ENCODE data around the gene ZMIZ1.
A peak's percentile ranks its signal among the peaks of the same experiment; 100 is the strongest.
"Not testable (repeated sequence)": the region's sequence is repeated elsewhere in the genome, so short reads cannot be mapped to it uniquely, and the experiment has no call there.

Gene ZMIZ1

DNA sequence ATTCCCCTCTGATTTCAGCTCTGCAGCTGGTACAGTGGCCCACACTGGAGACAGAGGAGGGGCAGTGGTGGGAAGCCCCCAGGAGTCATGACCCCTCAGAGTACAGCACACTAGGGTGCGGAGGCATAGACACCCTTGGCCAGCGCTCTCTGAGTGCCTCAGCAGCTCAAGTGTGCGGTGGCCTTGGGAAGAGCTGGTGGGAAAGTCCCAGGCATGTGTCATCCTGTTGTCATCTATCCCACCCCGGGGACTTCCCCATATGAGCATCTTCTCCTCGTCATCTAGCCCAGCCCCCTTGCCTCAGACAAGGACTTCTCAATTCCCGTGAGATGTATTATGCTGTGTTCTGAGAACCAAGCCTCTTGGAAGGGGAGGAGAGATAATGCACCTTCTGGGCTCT is 262.9 kb downstream of the ZMIZ1 start:
- DNase-seq (ENCODE audit: low read depth in 2 of 3, low spot score in 2 of 3) = peak; percentile 33 to 58 (median 57)

DNA sequence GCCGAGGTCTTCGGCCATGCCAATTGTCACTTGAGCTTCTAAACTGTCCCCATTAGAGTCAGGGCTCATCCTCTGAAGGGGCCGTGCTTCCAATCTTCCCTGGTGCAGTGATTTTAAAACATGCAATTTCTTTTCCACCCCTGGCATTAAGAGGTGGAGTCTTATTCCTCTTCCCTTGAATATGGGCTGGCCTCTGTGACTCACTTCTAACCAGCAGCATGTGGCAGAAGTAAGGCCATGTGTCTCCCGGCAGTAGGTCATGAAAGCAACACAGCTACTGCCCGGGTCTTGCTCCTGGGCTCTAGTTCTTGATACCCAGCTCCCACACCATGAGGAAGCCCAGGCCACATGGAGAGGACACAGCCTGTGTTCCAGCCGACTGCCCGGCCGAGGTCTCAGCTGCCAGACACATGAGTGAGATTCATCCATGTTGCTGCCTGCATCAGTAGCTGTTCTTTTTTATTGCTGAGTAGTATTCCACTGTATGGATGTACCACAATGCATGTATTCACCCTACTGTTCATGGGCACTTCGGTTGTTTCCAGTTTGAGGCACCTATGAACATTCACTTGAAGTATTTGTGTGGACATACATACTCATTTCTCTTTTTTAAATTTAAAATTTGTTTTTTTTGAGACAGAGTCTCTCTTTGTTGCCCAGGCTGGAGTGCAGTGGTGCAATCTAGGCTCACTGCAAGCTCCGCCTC is 264.0 kb downstream of the ZMIZ1 start:
- DNase-seq (ENCODE audit: low read depth in 2 of 3, low spot score in 2 of 3) = not testable (repeated sequence)

DNA sequence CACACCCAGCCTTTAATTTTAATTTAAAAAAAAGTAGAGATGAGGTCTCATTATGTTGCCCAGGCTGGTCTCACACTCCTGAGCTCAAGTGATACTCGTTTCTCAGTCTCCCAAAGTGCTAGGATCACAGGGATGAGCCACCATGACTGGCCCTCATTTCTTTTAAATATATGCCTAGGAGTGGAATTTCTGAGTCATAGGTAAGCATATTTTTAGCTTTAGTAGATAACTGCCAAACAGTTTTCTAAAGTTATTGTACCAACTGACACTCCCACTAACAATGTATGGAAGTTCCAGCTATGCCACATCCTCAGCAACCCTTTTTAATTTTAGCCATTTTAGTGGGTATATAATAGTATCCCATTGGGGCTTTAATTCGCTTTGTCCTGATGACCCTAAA is 264.7 kb downstream of the ZMIZ1 start:
- DNase-seq (ENCODE audit: low read depth in 2 of 3, low spot score in 2 of 3) = no peak

DNA sequence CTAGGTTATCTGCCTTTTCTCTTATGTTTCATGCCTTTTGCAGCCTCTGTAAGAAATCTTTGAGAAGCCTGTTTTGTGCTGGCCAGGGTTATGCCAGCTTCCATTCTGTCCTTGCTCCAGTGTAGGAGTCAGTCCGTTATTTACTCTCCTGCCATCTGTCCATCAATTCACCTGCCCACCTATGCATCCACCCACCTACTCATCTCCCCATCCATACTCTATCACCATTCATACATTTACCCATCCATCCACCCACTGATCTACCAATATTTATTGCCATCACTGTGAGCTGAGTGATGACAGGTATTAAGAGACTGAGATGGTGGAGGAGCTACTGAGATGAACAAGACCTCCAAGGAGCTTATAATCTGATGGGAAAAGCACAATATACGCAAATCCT is 265.8 kb downstream of the ZMIZ1 start:
- no peak for DNase-seq (ENCODE audit: low read depth in 2 of 3, low spot score in 2 of 3)

DNA sequence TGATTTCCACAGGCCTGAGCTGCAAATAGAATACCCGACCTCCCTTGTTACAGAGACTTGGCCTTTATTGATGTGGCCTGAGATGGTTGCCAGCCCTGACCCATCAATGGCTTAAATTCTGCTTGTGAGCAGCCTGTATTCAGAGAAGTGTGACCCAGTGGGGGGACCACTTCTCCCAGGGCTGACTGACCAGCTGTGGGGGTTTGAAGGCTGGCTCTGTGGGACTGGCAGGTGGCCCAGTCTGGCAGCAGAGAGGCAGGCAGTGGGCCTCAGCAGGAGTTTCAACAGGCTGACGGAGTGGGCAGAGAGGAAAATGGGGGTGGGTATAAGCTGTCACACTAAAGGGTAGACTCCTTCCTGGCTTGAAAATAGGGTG is 266.3 kb downstream of the ZMIZ1 start:
- no peak for DNase-seq (ENCODE audit: low read depth in 2 of 3, low spot score in 2 of 3)

DNA sequence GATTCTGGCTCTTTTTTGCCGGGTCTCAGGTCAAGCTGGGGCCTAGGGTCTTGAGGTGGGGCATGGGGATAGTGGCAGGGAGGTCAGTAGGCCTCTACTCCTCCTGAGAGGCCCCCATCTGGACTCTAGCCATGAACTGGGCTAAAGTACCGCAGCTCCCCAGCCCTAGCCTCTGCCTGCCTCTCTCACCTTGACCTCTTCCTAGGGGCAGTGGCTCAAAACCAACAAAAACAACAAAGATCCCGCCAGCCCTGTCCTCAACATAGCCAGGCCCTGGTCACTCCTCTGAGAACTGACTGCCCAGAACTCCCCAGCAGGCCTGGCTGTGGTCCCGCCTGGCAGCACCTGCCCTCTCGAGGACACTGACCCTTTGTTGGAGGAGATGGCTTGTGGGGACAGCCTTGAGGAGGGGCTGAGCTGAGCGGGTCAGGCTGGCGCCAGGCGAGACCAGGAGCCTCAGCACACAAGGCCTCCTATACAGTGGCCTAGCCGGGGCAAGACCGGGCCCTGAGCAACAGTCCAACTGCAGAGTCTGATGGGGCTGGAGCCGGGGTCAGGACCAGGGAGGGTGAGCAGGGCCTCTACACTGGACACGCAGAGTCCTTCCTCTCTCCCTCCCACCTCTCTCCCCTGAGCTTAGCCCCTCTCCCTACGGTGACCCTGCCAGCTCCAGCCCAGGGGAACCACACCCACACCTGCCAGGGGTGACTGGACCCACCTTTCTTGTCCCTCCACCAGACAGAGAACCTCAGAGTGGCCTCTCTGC is 266.9 kb downstream of the ZMIZ1 start:
- no peak for DNase-seq (ENCODE audit: low read depth in 2 of 3, low spot score in 2 of 3)

DNA sequence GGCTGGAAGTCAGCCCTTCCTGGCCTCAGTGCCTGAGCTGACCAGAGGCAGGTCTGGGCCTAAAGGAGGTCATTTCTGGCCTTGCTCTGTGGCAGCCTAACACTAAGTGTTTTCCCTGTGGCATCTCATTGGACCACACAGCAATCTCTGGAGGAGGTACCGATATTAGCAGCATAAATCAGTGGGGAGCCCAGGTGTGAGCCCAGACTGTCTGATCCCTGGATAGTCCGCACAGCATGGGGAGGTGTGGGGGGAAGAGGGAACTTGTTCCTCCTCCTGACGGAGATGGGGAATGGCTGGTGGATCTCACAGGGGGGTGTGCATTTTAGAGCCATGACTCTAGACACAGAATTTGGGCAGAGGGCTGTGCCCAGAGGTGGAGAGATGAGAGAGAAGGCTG is 267.5 kb downstream of the ZMIZ1 start:
- DNase-seq (ENCODE audit: low read depth in 2 of 3, low spot score in 2 of 3) = no peak

DNA sequence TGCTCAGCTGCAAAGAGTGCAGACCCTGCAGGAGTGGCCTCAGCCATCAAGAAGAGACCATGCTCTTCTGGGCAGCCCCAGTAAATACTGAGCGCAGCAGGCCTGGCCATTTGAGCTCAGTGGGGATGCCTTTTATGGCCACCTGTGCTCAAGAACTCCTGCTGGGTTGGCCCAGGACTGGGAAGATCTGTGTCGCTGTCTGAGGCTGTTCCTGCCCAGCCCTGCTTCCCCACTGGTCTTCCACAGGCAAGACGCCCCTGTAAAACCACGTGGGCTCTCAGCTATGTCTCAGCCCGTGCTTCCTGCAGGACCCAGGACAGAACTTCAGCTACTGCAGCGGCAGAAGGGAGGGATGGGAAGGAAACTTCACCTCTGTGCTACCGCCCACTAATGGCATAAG is 268.0 kb downstream of the ZMIZ1 start:
- DNase-seq (ENCODE audit: low read depth in 2 of 3, low spot score in 2 of 3) = no peak

DNA sequence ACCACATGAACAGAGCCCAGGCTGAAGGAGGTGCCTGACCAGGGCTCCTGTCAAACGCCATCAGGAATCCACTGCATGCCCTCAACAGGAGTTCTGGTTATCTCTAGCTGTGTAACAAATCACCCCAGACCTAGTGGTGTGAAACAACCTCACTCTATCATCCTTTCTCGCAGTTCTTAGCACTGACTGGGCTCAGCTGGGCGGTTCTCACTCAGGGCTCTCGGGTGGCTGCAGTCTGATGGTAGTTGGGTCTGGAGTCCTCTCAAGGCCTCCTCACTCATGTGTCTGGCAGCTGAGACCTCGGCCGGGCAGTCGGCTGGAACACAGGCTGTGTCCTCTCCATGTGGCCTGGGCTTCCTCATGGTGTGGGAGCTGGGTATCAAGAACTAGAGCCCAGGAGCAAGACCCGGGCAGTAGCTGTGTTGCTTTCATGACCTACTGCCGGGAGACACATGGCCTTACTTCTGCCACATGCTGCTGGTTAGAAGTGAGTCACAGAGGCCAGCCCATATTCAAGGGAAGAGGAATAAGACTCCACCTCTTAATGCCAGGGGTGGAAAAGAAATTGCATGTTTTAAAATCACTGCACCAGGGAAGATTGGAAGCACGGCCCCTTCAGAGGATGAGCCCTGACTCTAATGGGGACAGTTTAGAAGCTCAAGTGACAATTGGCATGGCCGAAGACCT is 269.2 kb downstream of the ZMIZ1 start:
- not testable (repeated sequence) for DNase-seq (ENCODE audit: low read depth in 2 of 3, low spot score in 2 of 3)

DNA sequence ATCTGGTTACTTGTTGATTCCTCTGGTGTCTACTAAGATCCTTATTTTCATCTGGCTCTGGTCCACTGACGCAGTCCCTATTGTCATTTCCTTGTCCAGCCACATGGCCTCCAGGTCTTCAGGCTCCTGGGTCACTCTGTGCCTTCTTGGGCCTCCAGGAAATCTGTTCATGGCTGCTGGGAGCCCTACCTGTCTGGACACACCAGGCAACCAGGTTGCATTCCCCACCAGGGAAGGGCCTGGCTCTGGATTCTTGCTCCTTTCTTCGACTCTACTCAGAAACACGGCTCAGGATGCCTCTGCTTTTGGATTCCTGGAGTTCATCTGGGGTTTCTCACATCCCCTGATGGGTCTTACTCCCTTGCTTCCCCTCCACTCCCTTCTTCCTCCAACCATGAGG is 270.5 kb downstream of the ZMIZ1 start:
- DNase-seq (ENCODE audit: low read depth in 2 of 3, low spot score in 2 of 3) = no peak

DNA sequence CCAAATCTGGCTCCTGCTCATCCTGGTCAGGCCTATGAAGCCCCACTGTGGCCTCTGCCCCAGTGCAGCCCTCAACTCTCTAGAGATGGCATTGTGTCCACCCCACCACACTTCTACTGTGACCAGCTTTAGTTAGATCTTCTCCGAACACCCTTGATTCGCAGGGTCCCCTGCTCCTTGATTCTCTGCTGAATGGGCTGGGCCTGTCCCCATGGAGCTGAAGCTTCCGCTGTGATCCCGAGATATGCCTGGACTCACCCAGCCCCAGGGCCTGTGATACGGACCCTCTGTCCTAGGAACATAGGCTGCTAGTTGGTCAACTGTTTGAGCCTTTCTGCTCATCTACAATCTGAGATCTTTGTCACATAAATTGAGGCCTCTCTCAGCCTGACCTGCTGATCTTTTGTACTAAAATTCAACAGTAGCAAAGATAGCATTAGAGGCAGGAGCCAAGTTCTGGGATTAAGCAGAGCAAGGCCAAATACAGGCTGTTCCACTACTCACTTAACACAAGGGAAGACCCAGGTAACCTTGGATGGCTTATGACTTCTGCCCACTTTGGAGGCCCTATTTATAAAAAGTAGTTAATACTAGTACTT is 272.0 kb downstream of the ZMIZ1 start:
- no peak for DNase-seq (ENCODE audit: low read depth in 2 of 3, low spot score in 2 of 3)

DNA sequence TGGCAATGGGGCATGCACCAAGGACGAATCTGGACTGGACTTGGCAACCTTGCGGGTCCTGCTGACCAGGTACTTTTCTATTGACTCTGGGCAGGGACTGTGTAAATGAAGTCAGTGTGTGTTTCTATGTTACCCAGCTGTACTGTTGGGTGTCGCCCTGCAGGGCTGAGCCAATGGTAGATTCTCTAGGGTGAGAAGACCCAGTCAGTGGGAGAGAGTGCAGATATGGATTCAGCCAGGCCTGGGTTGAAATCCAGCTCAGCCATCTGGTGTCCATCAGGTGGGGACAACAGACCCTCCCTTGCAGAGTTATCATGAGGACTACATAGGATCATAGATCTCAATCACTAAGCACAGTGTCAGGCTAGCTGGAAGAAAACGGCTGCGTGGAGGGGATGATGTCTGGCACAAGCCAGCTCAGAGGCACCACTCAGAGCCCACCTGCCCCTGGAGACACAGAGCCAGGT is 273.6 kb downstream of the ZMIZ1 start:
- DNase-seq (ENCODE audit: low read depth in 2 of 3, low spot score in 2 of 3) = no peak

DNA sequence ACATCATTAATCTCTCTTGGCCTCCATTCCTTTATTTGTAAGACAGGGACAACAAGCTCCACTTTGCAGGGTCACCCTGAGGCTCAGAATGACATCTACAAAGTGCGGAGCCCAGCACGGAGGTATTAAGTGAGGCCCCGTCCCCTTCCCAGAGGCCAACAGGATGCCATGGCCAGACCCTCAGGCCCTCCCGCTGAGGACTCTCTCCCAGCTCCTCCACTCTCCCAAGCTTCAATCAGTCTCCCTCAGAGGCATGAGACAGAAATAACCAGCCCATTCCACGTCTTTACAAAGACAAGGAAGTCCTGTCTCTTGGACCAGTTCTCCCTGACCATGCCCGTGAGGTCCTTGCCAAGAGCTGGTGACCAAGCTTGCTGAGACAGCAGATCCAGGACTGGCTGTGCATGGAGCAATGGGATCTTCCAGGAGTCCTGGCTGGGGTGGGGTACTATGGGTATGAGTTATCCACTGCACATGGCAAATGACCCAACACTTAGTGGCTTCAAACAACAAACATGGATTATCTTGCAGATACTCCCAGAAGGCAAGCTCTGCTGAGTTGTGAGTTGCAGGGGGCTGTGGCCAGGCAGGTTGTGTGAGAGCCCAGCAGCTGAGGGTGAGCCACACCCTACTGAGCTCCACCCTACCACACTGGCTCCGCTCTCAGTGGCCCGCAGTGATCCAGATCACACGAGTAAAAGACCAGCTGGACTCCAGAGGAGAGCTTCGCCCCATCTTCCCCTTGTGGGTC is 274.2 kb downstream of the ZMIZ1 start:
- DNase-seq (ENCODE audit: low read depth in 2 of 3, low spot score in 2 of 3) = no peak

DNA sequence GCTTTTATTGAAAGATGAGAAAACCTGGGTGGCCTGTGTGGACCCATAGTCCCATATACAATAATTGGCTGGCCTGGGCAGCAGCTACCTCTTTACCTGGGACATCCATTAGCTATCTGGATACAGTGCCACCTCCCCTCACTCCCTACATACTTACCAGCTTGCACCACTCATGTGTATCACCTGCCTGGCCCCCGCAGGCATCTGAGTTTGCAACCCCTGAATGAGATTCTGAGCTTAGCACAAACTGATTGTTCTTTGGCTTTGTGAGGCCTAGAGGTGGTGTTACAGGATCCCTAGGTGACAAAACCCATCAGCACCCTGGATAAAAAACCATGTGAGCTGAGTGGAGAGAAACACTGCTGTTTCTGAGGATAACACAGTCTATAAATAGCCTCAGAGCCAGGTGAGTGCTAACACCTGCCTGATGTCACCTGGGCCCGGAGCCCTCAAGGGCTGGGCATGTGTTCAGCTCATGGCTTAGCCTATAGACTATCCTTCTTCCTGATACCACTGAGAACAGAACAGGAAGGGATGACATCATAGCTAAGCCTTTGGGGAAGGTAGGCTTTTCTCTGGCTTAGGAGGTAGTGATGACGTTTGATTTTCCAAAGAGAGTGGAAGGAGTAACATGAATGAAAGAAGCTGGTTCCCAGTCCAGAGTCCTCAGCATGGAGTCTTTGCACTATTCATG is 275.9 kb downstream of the ZMIZ1 start:
- DNase-seq (ENCODE audit: low read depth in 2 of 3, low spot score in 2 of 3) = no peak

DNA sequence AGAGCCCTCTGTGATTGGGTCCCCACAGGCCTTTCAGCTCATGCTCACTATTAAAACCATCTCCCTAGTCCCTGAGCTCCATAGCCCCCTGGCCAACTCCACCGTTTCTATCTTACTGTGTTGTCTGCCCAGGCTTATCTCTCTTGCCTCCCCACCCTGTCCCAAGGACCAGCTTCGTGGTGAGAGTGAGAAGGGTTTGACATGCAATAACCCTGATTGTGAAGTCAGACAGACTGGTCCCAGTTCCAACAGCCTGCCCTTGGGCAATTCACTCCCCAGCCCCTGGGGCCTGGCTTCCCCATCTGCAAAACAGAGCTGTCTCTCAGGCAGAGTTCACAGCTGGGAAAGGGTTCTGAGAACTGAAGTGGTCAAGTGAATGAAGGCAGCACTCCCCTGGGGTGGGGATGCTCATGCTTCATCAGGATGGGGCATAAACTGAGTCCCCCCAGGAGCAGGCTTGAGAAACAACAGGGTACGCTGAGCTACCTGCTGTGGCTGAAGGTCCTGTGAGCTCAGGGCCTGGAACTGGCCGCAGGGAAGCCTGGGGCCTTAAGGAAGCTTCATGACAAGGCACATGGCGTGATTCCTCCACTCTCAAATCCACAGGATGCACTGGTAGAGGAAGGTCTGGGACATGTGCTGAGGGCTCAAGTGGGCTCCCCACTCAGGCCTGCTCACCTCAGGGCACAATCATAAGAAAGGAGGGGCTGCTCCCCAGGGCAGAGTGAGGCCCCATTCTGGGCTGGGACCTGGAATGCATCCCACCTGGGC is 276.7 kb downstream of the ZMIZ1 start:
- DNase-seq (ENCODE audit: low read depth in 2 of 3, low spot score in 2 of 3) = no peak

DNA sequence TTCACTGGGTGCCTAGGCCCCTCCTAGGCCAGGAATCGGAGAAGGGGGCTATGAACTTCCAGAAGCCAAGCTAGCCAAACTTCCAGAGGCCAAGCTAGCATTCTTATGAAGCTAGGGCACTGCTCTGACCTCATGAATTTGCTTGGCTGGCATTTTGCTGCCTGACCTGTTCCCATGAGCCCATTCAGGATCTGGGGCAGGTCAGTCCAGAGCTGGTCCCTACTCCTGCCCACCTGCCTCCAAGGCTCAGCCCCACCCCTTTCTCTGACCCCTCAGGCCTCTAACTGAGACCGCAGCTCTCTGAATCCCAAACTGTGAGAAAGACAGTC is 277.2 kb downstream of the ZMIZ1 start:
- no peak for DNase-seq (ENCODE audit: low read depth in 2 of 3, low spot score in 2 of 3)

DNA sequence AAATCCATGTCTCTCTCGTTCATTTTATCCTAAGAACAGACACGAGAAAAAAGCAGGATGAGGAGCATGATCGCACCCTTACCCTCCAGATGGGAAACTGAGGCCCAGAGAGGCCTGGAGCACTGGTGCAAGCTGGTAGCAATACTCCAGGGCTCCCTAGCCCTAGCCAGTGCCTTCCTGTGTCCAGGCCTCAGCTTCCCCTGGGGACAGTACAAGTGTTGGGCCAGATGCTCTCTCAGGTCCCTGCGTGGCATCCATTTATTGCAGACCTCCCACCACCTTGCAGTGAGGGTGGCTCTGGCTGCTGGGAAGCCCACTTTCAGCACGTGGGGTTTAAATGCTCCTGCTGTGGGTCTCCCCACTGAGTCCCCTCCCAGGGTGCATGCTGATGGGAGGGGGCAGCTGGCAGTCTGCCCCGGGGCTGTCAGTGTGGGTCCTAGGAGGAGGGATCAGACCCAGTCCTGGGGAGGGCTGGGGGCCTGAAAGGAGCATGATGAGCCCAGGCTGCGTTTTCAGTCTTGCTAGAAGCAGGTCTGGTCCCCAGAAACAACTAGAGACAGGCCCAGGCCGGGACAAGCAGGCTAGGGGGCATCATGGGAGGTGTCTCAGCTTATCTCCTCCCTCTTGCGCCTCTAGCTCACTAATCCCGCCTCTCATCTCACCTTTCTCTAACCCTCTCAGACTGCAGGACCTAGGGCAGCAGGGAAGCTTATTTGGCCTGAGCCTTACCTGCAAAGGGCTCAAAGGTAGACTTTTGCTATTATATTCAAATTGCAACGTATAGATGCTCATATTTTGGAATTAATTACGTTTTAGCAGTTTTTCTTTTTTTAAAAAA is 277.8 kb downstream of the ZMIZ1 start:
- no peak for DNase-seq (ENCODE audit: low read depth in 2 of 3, low spot score in 2 of 3)

DNA sequence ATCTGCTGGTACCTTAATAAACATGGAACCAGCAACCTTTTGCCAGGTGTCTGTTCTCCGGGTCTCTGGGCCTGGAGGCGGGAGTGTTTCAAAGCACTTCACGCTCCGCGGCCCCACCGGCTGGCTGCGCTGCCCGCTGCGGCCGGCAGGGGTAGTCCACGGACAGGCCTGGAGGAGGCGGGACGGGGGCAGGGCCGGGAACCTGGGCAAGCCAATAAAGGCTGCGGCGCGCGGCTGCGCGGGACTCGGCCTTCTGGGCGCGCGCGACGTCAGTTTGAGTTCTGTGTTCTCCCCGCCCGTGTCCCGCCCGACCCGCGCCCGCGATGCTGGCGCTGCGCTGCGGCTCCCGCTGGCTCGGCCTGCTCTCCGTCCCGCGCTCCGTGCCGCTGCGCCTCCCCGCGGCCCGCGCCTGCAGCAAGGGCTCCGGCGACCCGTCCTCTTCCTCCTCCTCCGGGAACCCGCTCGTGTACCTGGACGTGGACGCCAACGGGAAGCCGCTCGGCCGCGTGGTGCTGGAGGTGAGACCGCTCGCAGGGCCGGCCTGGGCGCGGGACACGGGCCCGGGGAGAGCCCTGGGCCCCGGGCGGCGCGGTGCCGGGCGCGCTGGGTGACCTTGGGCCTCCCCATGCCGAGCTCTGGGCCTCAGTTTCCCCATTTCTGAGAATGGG is 278.6 kb downstream of the ZMIZ1 start, which contains the start of gene PPIF:
PPIF (plus strand) TSS at position 244 of the 668 bp plus-strand sequence; CDS start at position 324, 80 bp downstream.
- peak; percentile 93 to 97 (median 95) for DNase-seq (ENCODE audit: low read depth in 2 of 3, low spot score in 2 of 3)
